SK-N-SH treated with all-trans-retinoic acid at 6 μM for 48 hours (cell line): Measurements from ENCODE around the gene ASB10.

Experiments
- ATAC-seq: fragments of 200-7000 bp; cut with Tn5 transposase; 3 replicates; pipeline ENCODE4 v1.9.1; 2020; ENCODE audit warnings: mild to moderate bottlenecking, moderate library complexity
- ARNTL ChIP-seq: fragments of 450-650 bp; formaldehyde crosslinking; IDR thresholded peaks from 2 replicates; pipeline ENCODE4 v1.5.0; 2020; ENCODE audit warnings: low read depth, mild to moderate bottlenecking, moderate library complexity, borderline replicate concordance
- BACH2 ChIP-seq: fragments of 250-450 bp; sonication (Bioruptor Pico); IDR thresholded peaks from 2 replicates; pipeline ENCODE4 v1.9.0; 2021; ENCODE audit warnings: mild to moderate bottlenecking, borderline replicate concordance
- CSDC2 ChIP-seq: fragments of 250-450 bp; sonication (Bioruptor Pico); IDR thresholded peaks from 2 replicates; pipeline ENCODE4 v1.5.0; 2020; ENCODE audit warnings: mild to moderate bottlenecking, moderate library complexity
- GLIS3 ChIP-seq: fragments of 250-450 bp; sonication (Bioruptor Pico); IDR thresholded peaks from 2 replicates; pipeline ENCODE4 v1.5.0; 2020; ENCODE audit warnings: mild to moderate bottlenecking, moderate library complexity
- ISL1 ChIP-seq: fragments of 250-450 bp; sonication (Bioruptor Pico); IDR thresholded peaks from 2 replicates; pipeline ENCODE4 v2.1.2; 2022; ENCODE audit warnings: mild to moderate bottlenecking, moderate library complexity
- PPARA ChIP-seq: fragments of 250-450 bp; sonication (Bioruptor Pico); IDR thresholded peaks from 2 replicates; pipeline ENCODE4 v1.5.0; 2020; ENCODE audit warnings: mild to moderate bottlenecking, borderline replicate concordance
- RARB ChIP-seq: fragments of 250-450 bp; sonication (Bioruptor Pico); IDR thresholded peaks from 2 replicates; pipeline ENCODE4 v1.8.0; 2021; ENCODE audit warnings: mild to moderate bottlenecking, moderate library complexity
- SNAI2 ChIP-seq: fragments of 250-450 bp; sonication (Bioruptor Pico); IDR thresholded peaks from 2 replicates; pipeline ENCODE4 v1.5.0; 2020; ENCODE audit warnings: mild to moderate bottlenecking, moderate library complexity
- TCF4 ChIP-seq: fragments of 250-450 bp; sonication (Bioruptor Pico); IDR thresholded peaks from 2 replicates; pipeline ENCODE4 v1.8.0; 2021; ENCODE audit warnings: mild to moderate bottlenecking, moderate library complexity, borderline replicate concordance
- TOX ChIP-seq: fragments of 250-450 bp; sonication (Bioruptor Pico); IDR thresholded peaks from 2 replicates; pipeline ENCODE4 v1.8.0; 2021; ENCODE audit warnings: mild to moderate bottlenecking, moderate library complexity, borderline replicate concordance
- ZC3H10 ChIP-seq: fragments of 250-450 bp; sonication (Bioruptor Pico); IDR thresholded peaks from 2 replicates; pipeline ENCODE4 v1.5.1; 2021; ENCODE audit warnings: mild to moderate bottlenecking, moderate library complexity
- ZFP30 ChIP-seq: fragments of 450-650 bp; formaldehyde crosslinking; IDR thresholded peaks from 2 replicates; pipeline ENCODE4 v1.5.0; 2022; ENCODE audit warnings: mild to moderate bottlenecking, moderate library complexity
- ZNF565 ChIP-seq: fragments of 450-650 bp; formaldehyde crosslinking; conservative IDR thresholded peaks from 2 replicates; pipeline ENCODE4 v1.5.0; 2020; ENCODE audit warnings: low read depth, mild to moderate bottlenecking, moderate library complexity
- ZNF70 ChIP-seq: fragments of 450-650 bp; formaldehyde crosslinking; IDR thresholded peaks from 2 replicates; pipeline ENCODE4 v1.5.0; 2020; ENCODE audit warnings: mild to moderate bottlenecking, moderate library complexity
- ZNF8 ChIP-seq: fragments of 450-650 bp; formaldehyde crosslinking; IDR thresholded peaks from 2 replicates; pipeline ENCODE4 v1.5.0; 2020; ENCODE audit warnings: mild to moderate bottlenecking, moderate library complexity
- TF ChIP-seq, protein P1 (sequence below): fragments of 250-450 bp; sonication (Bioruptor Pico); IDR thresholded peaks from 2 replicates; pipeline ENCODE4 v1.5.1; 2020; ENCODE audit warnings: low read depth, mild to moderate bottlenecking, moderate library complexity
- TF ChIP-seq, protein P2 (sequence below): fragments of 250-450 bp; sonication (Bioruptor Pico); IDR thresholded peaks from 2 replicates; pipeline ENCODE4 v1.5.0; 2020; ENCODE audit warnings: mild to moderate bottlenecking, moderate library complexity
- TF ChIP-seq, protein P3 (sequence below): fragments of 250-450 bp; sonication (Bioruptor Pico); IDR thresholded peaks from 2 replicates; pipeline ENCODE4 v1.8.0; 2021; ENCODE audit warnings: low read depth, mild to moderate bottlenecking, moderate library complexity, borderline replicate concordance
- TF ChIP-seq, protein P4 (sequence below): fragments of 250-450 bp; sonication (Bioruptor Pico); IDR thresholded peaks from 2 replicates; pipeline ENCODE4 v1.5.1; 2021; ENCODE audit warnings: mild to moderate bottlenecking, moderate library complexity

The ASB10 gene

DNA sequence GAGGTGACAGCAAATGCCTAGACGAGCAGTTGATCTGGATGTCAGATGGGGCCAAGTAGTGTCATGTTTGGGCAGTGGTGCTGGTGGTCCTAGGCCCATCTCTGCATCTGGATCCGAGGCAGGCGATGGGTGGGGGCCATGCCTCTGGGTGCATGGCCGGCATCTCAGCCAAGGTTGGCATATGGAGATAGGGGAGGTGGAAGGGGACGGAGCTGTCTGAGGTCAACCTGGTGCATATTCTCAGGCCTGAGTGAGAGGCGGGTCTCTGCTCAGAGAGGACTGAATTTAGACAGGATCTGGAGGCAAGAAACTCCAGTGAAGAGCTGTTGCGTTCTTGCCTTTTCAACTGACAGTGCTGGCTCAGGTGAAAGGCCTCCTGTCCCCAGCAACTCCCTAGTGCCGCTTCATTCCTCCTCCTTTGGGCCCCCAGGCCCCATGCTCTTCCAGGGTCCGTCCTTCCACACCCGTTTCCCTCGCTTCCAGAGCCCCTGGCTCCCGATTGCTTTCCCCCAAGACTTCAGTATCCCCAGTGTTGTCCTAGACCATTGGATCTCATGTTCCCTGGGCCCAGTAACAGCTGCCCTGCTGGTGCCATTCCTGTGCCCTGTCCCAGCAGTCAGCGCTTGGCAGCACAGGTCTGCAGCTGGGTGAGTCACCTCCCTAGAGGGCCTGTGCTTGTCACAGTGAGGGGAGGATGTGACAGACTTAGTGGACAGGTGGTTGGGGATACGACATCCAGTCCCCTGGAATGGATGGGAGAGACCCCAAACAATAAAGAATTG is 52.1 kb downstream of the ASB10 start:
- no peak for ATAC-seq
- TF ChIP-seq, protein P1, sequence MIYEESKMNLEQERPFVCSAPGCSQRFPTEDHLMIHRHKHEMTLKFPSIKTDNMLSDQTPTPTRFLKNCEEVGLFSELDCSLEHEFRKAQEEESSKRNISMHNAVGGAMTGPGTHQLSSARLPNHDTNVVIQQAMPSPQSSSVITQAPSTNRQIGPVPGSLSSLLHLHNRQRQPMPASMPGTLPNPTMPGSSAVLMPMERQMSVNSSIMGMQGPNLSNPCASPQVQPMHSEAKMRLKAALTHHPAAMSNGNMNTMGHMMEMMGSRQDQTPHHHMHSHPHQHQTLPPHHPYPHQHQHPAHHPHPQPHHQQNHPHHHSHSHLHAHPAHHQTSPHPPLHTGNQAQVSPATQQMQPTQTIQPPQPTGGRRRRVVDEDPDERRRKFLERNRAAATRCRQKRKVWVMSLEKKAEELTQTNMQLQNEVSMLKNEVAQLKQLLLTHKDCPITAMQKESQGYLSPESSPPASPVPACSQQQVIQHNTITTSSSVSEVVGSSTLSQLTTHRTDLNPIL (CRISPR knock-in tag) = no peak
- TF ChIP-seq, protein P2, sequence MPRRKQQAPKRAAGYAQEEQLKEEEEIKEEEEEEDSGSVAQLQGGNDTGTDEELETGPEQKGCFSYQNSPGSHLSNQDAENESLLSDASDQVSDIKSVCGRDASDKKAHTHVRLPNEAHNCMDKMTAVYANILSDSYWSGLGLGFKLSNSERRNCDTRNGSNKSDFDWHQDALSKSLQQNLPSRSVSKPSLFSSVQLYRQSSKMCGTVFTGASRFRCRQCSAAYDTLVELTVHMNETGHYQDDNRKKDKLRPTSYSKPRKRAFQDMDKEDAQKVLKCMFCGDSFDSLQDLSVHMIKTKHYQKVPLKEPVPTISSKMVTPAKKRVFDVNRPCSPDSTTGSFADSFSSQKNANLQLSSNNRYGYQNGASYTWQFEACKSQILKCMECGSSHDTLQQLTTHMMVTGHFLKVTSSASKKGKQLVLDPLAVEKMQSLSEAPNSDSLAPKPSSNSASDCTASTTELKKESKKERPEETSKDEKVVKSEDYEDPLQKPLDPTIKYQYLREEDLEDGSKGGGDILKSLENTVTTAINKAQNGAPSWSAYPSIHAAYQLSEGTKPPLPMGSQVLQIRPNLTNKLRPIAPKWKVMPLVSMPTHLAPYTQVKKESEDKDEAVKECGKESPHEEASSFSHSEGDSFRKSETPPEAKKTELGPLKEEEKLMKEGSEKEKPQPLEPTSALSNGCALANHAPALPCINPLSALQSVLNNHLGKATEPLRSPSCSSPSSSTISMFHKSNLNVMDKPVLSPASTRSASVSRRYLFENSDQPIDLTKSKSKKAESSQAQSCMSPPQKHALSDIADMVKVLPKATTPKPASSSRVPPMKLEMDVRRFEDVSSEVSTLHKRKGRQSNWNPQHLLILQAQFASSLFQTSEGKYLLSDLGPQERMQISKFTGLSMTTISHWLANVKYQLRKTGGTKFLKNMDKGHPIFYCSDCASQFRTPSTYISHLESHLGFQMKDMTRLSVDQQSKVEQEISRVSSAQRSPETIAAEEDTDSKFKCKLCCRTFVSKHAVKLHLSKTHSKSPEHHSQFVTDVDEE = no peak
- TF ChIP-seq TOX (CRISPR knock-in tag) = no peak
- TF ChIP-seq PPARA (CRISPR knock-in tag) = no peak
- no peak for TF ChIP-seq ZNF565 (CRISPR knock-in tag)
- TF ChIP-seq BACH2 = no peak
- no peak for TF ChIP-seq ZNF8 (CRISPR knock-in tag)
- TF ChIP-seq, all 23 proteins: peak for 0

DNA sequence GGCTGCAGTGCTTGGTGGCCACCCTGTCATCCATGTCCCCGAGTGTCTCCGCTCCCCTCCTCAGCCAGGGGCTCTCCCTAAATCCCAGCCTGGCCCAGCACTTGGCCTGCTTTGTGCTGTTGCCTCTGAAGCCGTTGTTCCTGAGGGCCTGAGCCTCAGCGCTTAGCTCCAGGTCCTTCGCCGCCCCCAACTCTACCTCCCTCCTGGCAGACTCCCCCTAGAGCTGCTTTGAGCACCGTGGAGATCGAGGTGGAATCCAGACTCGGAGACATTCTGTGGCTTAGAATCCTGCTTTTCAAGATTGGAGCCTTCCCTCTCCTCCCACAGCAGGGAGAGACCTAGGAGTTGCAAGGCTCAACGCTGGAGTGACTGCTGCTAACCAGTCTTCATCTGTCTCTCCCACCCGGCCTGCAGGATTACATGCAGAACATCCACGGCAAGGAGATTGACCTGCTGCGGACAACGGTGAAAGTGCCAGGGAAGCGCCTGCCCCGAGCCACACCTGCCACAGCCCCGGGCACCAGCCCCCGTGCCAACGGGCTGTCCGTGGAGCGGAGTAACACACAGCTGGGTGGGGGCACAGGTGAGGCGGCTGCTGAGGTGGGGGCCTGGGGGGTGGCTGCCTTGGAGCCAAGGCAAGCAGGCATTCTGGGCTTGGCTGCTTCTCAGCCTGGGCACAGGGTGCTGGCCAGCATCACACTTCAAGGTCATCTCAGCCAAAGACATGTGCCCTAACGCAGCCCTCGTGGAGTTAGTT is 52.9 kb downstream of the ASB10 start:
- ATAC-seq = no peak
- TF ChIP-seq PPARA (CRISPR knock-in tag) (no peak), ZC3H10 (no peak)

DNA sequence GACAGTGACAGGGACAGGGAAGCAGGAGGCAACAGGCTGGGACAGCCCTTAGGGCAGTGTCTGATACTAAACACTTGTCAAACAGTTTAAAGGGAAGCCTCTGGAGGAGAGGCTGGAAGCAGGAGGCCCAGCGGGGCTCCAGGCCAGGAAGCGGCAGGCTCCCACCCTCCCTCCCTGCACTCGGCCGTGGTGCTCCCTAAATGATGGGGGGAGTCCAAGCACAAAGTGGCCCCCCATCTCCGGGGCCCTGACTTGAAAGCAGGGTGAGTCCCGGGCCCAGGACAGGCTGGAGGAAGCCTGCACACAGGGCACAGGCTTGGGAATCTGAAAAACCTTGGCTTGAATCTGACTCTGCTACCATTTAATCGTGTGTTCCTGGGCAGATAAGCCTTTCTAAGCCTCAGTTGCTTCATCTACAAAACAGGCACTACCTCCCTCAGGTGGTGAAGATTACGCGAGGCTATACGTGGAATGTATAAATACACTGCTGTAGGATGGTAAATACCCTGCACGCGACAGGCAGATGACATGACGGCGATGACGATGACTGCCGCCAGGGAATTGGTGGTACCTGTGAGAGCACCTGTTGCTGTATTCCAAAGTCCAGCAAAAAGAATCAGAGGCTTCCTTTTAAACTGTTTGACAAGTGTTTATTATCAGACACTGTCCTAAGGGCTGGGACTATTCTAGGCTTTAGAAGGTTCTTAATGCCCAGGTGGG is 53.6 kb downstream of the ASB10 start:
- no peak for ATAC-seq
- TF ChIP-seq TOX (CRISPR knock-in tag) (no peak), RARB (no peak), ARNTL (no peak), TCF4 (CRISPR knock-in tag) (no peak), SNAI2 (CRISPR knock-in tag) (no peak), ZFP30 (CRISPR knock-in tag) (no peak), ZNF565 (CRISPR knock-in tag) (no peak), GLIS3 (CRISPR knock-in tag) (no peak), BACH2 (no peak), CSDC2 (no peak), ISL1 (CRISPR knock-in tag) (no peak), PPARA (CRISPR knock-in tag) (no peak), ZNF70 (CRISPR knock-in tag) (no peak)
- TF ChIP-seq, protein P1 (CRISPR knock-in tag) = no peak
- TF ChIP-seq, protein P3, sequence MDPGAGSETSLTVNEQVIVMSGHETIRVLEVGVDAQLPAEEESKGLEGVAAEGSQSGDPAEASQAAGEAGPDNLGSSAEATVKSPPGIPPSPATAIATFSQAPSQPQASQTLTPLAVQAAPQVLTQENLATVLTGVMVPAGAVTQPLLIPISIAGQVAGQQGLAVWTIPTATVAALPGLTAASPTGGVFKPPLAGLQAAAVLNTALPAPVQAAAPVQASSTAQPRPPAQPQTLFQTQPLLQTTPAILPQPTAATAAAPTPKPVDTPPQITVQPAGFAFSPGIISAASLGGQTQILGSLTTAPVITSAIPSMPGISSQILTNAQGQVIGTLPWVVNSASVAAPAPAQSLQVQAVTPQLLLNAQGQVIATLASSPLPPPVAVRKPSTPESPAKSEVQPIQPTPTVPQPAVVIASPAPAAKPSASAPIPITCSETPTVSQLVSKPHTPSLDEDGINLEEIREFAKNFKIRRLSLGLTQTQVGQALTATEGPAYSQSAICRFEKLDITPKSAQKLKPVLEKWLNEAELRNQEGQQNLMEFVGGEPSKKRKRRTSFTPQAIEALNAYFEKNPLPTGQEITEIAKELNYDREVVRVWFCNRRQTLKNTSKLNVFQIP = no peak
- TF ChIP-seq, protein P4, sequence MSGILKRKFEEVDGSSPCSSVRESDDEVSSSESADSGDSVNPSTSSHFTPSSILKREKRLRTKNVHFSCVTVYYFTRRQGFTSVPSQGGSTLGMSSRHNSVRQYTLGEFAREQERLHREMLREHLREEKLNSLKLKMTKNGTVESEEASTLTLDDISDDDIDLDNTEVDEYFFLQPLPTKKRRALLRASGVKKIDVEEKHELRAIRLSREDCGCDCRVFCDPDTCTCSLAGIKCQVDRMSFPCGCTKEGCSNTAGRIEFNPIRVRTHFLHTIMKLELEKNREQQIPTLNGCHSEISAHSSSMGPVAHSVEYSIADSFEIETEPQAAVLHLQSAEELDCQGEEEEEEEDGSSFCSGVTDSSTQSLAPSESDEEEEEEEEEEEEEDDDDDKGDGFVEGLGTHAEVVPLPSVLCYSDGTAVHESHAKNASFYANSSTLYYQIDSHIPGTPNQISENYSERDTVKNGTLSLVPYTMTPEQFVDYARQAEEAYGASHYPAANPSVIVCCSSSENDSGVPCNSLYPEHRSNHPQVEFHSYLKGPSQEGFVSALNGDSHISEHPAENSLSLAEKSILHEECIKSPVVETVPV (CRISPR knock-in tag) = no peak
